HG03469 (cell line): ENCODE data around the gene CARD14.
"Not testable (repeated sequence)": the region's sequence is repeated elsewhere in the genome, so short reads cannot be mapped to it uniquely, and the experiment has no call there.

Source experiments
- ATAC-seq: cut with Tn5 transposase; IDR thresholded peaks from one replicate; pipeline ENCODE4 v1.9.1; 2021; ENCODE audit warnings: mild to moderate bottlenecking, moderate library complexity, moderate number of reproducible peaks; ENCODE audit not compliant: unreplicated experiment

Gene CARD14

DNA sequence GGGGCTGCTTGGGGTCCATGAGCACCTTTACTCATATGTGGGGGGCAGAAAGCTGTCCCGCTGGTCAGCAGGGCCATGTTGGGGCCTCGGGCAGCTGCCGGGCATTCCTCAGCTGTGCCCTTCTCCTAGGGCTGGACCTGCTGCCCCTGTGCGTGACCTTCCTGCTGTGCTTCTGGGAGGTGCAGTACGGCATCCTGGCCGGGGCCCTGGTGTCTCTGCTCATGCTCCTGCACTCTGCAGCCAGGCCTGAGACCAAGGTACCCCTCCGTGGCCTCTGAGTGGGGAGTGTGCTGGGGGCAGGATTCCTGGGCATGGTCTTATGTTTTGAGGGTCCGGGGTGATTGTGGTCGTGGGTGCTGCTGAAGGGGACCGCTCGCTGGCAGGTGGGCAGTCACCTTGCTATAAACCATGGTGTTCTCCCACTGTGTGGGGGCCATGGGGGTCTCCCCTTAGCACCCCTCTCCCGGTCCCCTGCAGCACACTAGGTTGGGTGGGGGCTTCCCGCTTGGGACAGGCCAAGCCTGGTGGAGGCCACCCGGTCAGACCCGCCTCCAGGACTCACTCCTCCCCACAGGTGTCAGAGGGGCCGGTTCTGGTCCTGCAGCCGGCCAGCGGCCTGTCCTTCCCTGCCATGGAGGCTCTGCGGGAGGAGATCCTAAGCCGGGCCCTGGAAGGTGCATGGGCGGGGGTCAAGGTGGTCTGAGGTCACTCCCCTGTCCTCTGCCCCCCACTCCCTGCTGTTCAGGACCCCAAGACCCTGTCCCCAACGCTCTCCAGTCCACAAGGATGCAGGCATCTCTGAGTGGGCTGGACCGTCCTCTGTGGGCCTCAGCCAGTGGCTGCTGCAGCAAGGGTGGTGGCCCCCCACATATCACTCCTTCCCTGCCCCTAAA, 78.4 kb downstream of the CARD14 start:
- no peak for ATAC-seq

DNA sequence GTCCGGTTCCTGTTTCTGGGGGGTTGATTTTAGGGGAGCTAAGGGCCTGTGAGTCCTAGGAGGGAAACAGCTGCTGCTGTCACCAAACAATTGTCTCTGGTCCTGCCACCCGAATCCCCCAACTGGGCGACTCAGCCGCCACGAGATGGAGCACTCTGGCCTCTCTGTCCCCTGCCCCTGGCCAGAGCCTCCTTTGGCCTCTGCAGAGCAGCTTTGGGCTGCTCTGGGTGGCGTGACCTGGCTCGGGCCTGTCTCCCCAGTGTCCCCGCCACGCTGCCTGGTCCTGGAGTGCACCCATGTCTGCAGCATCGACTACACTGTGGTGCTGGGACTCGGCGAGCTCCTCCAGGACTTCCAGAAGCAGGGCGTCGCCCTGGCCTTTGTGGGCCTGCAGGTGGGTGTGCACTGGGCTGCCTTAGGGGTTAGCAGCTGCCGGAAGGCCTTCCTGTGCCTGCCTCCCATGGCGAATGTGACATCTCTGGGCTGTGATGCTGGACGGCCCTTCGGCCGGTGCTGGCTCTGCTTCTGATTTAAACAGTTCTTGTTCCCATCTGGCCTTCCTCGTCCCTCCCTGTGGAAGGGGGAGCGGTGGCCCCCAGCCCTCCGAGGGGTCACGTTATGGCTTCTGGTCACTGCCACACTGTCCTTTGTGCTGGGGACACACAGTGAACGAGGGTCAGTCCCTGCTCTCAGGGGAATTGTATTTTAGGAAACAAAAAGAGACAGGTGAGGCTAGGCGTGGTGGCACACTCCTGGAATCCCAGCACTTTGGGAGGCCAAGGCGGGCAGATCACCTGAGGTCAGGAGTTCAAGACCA, 79.3 kb downstream of the CARD14 start:
- no peak for ATAC-seq

DNA sequence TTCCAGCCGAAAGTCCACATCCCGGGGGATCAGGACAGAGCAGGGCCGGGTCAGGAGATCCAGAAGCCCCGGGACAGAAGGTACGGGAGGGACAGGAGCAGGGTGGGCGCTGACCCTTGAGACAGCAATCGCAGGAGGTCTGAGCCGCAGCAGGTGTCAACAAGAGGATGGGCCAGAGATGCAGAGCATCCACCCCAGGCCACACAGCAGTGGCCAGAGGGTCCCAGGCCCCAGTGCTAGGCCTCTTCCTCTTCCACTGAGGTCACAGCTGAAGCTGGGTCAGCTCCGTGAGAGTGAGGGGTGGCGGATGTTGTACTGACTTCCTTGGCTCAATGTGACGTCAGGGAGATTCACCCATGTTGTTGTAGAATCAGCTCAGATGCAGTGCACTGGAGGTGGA, 82.1 kb downstream of the CARD14 start:
- ATAC-seq = no peak

DNA sequence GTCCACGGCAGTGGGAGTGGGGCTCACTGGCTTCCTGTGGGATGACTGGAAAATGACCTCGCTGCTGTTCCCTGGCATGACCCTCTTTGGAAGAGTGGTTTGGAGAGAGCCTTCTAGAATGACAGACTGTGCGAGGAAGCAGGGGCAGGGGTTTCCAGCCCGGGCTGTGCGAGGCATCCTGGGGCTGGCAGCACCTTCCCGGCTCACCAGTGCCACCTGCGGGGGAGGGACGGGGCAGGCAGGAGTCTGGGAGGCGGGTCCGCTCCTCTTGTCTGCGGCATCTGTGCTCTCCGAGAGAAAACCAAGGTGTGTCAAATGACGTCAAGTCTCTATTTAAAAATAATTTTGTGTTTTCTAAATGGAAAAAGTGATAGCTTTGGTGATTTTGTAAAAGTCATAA, 83.0 kb downstream of the CARD14 start:
- ATAC-seq = no peak

DNA sequence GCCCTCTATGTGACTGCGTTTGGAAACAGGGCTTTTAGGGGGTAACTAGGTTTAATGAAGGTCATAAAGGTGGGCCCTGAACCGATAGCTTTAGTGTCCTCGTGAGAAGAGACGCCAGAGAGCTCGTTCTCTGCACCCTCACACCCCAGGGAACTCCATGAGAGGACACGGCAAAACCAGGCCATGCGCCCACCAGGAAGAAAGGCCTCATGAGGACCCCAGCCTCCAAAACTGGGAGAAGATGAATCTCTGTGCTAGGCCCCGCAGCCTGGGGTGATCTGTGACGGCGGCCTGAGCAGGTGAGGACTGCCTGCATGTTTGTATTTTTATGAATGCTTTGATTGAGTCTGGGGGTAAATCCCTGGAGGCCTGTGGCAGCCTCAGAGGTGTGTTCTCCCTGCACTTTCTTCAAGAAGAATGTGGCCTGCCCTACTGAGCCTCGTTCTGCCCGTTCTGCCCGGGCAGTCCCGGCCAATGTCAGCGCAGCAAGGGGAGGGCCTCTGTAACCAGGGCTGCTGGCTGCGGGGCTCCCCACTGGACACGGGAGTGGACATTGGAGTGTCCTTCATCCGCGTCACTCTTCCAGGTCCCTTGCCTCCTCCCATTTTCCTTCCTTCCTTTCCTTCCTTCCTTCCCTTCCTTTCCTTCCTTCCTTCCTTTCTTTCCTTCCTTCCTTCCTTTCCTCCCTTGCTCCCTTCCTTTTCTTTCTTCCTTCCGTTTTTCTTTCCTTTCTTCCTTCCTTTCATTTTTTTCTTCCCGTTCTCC, 84.0 kb downstream of the CARD14 start:
- ATAC-seq = no peak

DNA sequence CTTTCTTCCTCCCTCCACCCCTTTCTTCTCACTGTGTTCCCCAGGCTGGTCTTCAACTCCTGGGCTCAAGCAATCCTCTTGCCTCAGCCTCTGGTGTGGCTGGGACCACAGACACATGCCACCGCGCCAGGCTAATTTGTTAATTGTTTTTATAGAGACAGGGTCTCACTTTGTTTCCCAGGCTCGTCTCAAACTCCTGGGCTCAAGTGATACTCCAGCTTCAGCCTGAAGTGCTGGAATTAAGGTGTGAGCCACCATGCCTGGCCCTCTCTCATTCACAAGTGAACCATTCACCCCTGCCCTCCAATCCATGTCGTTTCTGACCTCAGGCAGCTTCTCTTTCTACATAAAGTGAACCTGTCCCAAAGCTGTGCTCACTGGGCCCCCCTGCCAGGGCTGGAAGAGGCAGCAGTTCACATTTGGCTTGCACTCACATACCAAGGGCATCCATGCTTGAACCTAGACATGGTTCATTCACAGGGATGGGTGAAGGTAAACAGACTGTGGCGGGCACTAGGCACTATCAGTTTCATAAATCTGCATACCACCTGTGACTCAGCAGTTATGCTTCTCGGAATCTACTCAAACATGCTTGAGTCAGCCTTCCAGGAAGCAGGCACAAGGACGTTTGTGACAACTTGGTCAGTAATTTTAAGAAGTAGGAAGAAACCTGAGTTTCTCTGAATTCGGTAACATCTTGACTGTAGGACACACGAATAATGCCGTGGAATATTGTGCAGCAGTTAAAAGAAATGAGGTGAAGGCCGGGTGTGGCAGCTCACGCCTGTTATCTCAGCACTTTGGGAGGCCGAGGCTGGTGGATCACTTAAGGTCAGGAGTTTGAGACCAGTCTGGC, 84.8 kb downstream of the CARD14 start:
- ATAC-seq = no peak

DNA sequence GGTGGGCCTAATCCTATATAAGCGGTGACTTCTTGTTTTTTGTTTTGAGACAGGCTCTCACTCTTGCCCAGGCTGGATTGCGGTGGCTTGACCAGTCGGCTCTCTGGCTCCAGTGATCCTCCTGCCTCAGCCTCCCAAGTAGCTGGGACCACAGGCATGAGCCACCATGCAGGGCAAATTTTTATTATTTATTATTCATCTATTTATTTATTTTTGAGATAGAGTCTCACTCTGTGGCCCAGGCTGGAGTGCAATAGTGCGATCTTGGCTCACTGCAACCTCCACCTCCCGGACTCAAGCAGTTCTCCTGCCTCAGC, 86.2 kb downstream of the CARD14 start:
- ATAC-seq = no peak

DNA sequence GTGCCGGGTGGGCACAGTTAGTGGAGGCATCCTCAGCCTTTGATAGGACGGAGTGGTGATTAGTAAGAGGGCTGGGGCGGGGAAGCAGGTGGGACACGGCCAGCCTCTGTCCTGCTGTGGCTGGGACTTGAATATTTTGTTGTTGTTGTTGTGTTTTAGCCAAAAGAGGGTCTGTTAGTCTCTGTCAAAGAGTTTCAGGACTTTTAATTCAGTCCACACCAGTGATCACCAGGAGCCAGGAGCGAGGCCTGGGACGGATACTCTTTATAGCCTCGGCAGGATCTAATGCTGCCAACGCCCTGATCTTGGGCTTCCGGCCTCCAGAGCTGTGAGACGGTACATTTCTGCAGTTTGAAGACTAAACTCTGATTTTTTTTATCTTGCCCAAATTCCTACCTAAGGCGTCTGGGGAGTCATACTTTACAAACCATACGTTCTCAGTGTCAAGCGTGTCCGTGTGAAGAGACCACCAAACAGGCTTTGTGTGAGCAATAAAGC, 87.9 kb downstream of the CARD14 start:
- no peak for ATAC-seq

DNA sequence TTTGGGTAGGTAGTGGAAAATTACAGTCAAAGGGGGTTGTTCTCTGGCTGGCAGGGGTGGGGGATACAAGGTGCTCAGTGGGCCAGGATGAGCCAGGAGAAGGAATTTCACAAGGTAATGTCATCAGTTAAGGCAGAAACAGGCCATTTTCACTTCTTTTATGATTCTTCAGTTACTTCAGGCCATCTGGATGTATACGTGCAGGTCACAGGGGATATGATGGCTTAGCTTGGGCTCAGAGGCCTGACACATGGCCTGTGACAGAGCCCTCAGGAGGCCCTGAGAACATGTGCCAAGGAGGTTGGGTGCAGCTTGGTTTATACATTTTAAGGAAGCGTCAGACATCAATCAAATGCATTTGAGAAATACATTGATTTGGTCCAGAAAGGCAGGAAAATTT, 88.5 kb downstream of the CARD14 start:
- not testable (repeated sequence) for ATAC-seq
